Mesothelial cell of epicardium (in vitro differentiated cells): ENCODE measurements around the gene SASS6. TPM values are rescaled to one million over a fixed set of nuclear protein-coding genes. Genes with fewer than 3 reads are reported as not detected.
A peak's percentile ranks its signal among the peaks of the same experiment; 100 is the strongest.

Experiments
- DNase-seq, 2 experiments: peaks; one replicate each; pipeline ENCODE4 v3.0.0; 2021; ENCODE audit warnings: low spot score in 2 of 2; ENCODE audit not compliant: unreplicated experiment in 2 of 2
- H3K27ac Mint-ChIP-seq: 2 replicates; pipeline ENCODE4 v1.8.0; 2021; ENCODE audit warnings: mixed read lengths
- H3K27me3 Mint-ChIP-seq: 2 replicates; pipeline ENCODE4 v1.8.0; 2021; ENCODE audit warnings: low read depth, mixed read lengths
- H3K36me3 Mint-ChIP-seq: 2 replicates; pipeline ENCODE4 v1.8.0; 2021; ENCODE audit warnings: mixed read lengths
- H3K4me1 Mint-ChIP-seq: 2 replicates; pipeline ENCODE4 v1.8.0; 2021; ENCODE audit warnings: mixed read lengths
- H3K4me3 Mint-ChIP-seq: 2 replicates; pipeline ENCODE4 v1.8.0; 2021; ENCODE audit warnings: mild to moderate bottlenecking, moderate library complexity, mixed read lengths
- H3K9me3 Mint-ChIP-seq: 2 replicates; pipeline ENCODE4 v1.8.0; 2021; ENCODE audit warnings: mixed read lengths
- total RNA-seq: library from RNA; stranded (reverse); gene quantifications from 3 replicates; pipeline ENCODE4 v1.2.1, GENCODE V29; 2021
- TF ChIP-seq, protein P1 (sequence below): fragments of 200-600 bp; sonication (generic); IDR thresholded peaks from one replicate; pipeline ENCODE4 v1.5.0; 2021; ENCODE audit warnings: antibody characterized with exemption; ENCODE audit not compliant: unreplicated experiment

The SASS6 gene
- total RNA-seq, 1 donor from 2014 or later = 6.2 TPM

DNA sequence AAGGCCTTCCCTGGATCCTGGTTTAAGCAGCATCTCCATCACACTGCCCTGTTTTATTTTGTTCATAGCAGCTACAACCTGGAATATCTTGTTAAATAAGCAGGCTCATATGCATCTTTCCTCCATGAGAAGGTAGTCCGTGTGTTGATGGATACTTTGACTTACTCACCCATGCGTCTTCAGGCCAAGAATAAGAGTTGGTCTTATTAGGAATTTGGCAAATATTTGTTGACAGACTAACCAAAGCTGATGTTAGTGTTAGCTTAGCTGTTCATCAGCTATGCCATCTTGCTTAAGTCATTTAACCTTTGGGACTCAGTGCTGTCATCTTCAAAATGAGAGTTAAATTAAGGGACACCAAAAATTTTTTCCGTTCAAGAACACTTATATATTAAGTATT is 59.2 kb downstream of the SASS6 start:
- no peak overlapping the region for H3K27ac Mint-ChIP-seq
- H3K4me1 Mint-ChIP-seq = peaks cover 4% of the 10 kb centered on the region
- no peak overlapping the region for H3K4me3 Mint-ChIP-seq
- TF ChIP-seq, protein P1, sequence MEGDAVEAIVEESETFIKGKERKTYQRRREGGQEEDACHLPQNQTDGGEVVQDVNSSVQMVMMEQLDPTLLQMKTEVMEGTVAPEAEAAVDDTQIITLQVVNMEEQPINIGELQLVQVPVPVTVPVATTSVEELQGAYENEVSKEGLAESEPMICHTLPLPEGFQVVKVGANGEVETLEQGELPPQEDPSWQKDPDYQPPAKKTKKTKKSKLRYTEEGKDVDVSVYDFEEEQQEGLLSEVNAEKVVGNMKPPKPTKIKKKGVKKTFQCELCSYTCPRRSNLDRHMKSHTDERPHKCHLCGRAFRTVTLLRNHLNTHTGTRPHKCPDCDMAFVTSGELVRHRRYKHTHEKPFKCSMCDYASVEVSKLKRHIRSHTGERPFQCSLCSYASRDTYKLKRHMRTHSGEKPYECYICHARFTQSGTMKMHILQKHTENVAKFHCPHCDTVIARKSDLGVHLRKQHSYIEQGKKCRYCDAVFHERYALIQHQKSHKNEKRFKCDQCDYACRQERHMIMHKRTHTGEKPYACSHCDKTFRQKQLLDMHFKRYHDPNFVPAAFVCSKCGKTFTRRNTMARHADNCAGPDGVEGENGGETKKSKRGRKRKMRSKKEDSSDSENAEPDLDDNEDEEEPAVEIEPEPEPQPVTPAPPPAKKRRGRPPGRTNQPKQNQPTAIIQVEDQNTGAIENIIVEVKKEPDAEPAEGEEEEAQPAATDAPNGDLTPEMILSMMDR = no peak
- no peaks in the 10 kb centered on the region for H3K9me3 Mint-ChIP-seq
- no peak for DNase-seq
- peaks cover 51% of the 10 kb centered on the region for H3K36me3 Mint-ChIP-seq
- no peaks in the 10 kb centered on the region for H3K27me3 Mint-ChIP-seq

DNA sequence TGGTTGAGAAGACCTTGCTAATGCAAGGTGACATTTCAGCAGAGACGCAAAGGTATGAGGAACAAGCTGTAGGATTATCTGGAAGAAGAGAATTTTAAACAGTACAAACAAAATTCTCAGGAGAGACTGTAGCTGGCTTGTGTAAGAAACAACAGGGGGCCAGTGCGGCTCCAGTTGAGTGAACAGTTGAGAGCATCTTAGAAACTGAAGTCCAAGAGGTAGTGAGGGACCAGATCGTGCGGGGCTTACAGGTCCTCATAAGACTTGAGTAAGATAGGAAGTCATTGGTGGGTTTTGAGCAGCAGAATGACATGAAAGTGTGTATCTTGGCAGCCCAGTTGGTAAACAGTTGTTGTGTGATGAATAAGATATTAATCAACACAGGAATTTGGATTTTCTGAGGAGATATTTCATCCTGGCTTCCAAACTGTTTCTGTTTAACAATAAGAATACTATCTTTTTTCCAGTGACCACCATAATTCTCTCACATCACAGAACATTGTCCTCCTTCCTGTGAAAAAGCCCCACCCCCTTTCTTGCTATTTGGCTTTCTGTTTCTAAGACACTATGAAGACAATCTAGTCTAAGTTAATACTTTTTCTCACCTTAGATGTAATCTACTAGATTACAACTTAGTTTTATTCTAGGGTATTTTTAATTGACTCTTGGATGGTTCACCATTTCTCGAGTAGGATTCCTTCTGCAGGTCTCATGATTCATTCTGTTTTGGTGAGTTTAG is 62.4 kb downstream of the SASS6 start:
- no peak overlapping the region for H3K27ac Mint-ChIP-seq
- no peaks in the 10 kb centered on the region for H3K9me3 Mint-ChIP-seq

DNA sequence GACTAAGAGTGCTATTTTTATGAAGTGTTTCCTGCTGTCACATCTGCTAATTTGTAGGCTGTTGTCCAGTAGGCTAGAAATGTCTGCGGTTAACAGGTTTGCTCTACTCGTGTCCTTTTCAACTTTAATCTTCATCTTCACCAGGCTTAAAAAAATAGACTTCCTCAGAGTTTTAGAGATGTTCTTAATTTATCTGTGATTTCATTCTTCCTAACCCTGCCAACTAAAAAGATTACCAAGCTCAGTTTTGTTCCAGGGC is 66.8 kb downstream of the SASS6 start:
- H3K4me1 Mint-ChIP-seq = peaks cover 6% of the 10 kb centered on the region
- peaks cover 56% of the 10 kb centered on the region for H3K36me3 Mint-ChIP-seq
- TF ChIP-seq, protein P1 = no peak
- no peaks in the 10 kb centered on the region for H3K9me3 Mint-ChIP-seq
- peak overlapping the region; percentile 50 for H3K27ac Mint-ChIP-seq
- H3K27me3 Mint-ChIP-seq = no peaks in the 10 kb centered on the region
- no peak overlapping the region for H3K4me3 Mint-ChIP-seq
- DNase-seq = no peak

More for the DNA sequence above, 62.4 kb downstream of the SASS6 start:
- TF ChIP-seq, protein P1 = no peak
- H3K4me1 Mint-ChIP-seq = peaks cover 10% of the 10 kb centered on the region
- peaks cover 57% of the 10 kb centered on the region for H3K36me3 Mint-ChIP-seq
- no peak for DNase-seq
- H3K27me3 Mint-ChIP-seq = no peaks in the 10 kb centered on the region
- H3K4me3 Mint-ChIP-seq = no peak overlapping the region

DNA sequence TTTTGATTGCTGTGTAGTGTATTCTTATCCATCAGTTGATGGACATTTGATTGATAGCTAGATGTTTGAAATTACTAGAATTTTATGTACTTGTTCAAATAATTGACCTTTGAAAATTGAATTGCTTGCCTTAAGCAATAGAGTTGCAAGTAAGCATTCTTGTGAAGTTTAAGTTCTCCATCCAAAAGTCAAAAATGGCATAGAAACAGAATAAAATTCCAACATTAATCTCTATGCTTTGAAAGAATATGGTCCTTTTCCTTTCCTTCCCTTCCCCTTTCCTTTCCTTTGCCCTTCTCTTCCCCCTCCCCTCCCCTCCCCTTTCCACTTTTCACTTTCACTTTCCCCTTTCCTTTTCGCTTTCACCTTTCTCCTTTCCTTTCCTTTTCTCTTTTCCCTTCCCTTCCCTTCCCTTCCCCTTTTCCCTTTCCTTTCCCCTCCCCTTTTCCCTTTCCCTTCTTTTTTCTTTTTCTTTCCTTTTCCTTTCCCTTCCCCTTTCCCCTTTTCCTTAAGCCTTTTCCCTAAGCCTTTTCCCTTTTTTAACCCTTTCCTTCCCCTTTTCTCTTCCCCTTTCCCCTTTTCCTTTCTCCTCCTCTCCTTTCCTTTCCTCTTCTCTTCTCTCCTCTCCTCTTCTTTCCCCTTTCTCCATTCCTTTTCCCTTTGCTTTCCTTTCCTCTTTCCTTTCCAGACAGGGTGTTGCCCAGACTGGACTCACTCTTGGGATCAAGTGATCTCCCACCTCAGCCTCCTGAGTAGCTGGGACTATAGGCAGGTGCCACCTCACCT is 67.4 kb downstream of the SASS6 start:
- Mint-ChIP-seq H3K27me3 (no peaks in the 10 kb centered on the region), H3K4me3 (no peak overlapping the region), H3K4me1 (peaks cover 6% of the 10 kb centered on the region), H3K36me3 (peaks cover 54% of the 10 kb centered on the region), H3K9me3 (no peaks in the 10 kb centered on the region), H3K27ac (peak overlapping the region; percentile 50)
- TF ChIP-seq, protein P1 = no peak
- no peak for DNase-seq

DNA sequence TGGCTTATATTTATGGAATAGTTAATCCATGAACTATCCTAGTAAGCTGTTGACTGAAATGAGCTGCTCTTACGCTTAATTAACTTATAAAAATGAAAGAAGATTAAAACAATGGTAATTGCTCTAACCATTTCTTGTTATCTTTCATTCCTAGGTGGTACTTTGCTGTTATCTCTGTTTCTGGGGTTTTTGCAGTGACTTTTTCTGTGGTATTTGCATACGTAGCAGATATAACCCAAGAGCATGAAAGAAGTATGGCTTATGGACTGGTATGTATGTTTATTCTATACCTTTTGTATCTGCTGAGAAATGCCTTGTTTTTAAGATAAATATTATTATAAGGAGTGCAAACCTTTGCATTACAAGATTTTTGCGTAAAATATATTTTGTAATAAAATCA is 71.0 kb downstream of the SASS6 start:
- no peak overlapping the region for H3K4me3 Mint-ChIP-seq
- DNase-seq = no peak
- H3K27ac Mint-ChIP-seq = no peak overlapping the region
- no peaks in the 10 kb centered on the region for H3K9me3 Mint-ChIP-seq
- no peaks in the 10 kb centered on the region for H3K27me3 Mint-ChIP-seq
- TF ChIP-seq, protein P1 = no peak
- H3K36me3 Mint-ChIP-seq = peaks cover 35% of the 10 kb centered on the region
- no peaks in the 10 kb centered on the region for H3K4me1 Mint-ChIP-seq
